EL (cell line): ENCODE measurements around the gene FAM117B.
A peak's percentile ranks its signal among the peaks of the same experiment; 100 is the strongest.
"Not testable (repeated sequence)": the region's sequence is repeated elsewhere in the genome, so short reads cannot be mapped to it uniquely, and the experiment has no call there.

Source experiments
- DNase-seq: peaks from one replicate; pipeline ENCODE4 v3.0.0-alpha.2; 2016

The FAM117B gene

GRCh38 chr2:202639231-202639630, 4.5 kb downstream of the FAM117B start:
- DNase-seq: no peak

GRCh38 chr2:202642567-202642966, 7.8 kb downstream of the FAM117B start:
- no peak for DNase-seq

- DNase-seq: no peak
Measured at GRCh38 chr2:202643012-202643858, 8.5 kb downstream of the FAM117B start.

GRCh38 chr2:202652119-202652518, 17.4 kb downstream of the FAM117B start:
- DNase-seq: no peak

GRCh38 chr2:202653890-202654289, 19.1 kb downstream of the FAM117B start:
- DNase-seq: no peak

GRCh38 chr2:202657876-202658275, 23.1 kb downstream of the FAM117B start:
- no peak for DNase-seq

- DNase-seq: no peak
Measured at GRCh38 chr2:202660796-202661195, 26.0 kb downstream of the FAM117B start.

- DNase-seq: no peak
Measured at GRCh38 chr2:202669841-202670240, 35.1 kb downstream of the FAM117B start.

- no peak for DNase-seq
Measured at GRCh38 chr2:202671317-202672035, 36.7 kb downstream of the FAM117B start.

GRCh38 chr2:202675097-202675496, 40.3 kb downstream of the FAM117B start:
- not testable (repeated sequence) for DNase-seq

- DNase-seq: no peak
Measured at GRCh38 chr2:202679980-202680379, 45.2 kb downstream of the FAM117B start.

- DNase-seq: no peak
Measured at GRCh38 chr2:202680512-202680911, 45.7 kb downstream of the FAM117B start.

- DNase-seq: no peak
Measured at GRCh38 chr2:202681688-202682205, 47.0 kb downstream of the FAM117B start.

GRCh38 chr2:202682274-202682673, 47.5 kb downstream of the FAM117B start:
- DNase-seq: no peak

- DNase-seq: peak; percentile 33
Measured at GRCh38 chr2:202687276-202687675, 52.5 kb downstream of the FAM117B start.

GRCh38 chr2:202689459-202689858, 54.7 kb downstream of the FAM117B start:
- DNase-seq: no peak

- no peak for DNase-seq
Measured at GRCh38 chr2:202689898-202690297, 55.1 kb downstream of the FAM117B start.

- no peak for DNase-seq
Measured at GRCh38 chr2:202690321-202690900, 55.6 kb downstream of the FAM117B start.

GRCh38 chr2:202693503-202693902, 58.7 kb downstream of the FAM117B start:
- no peak for DNase-seq

GRCh38 chr2:202695166-202695565, 60.4 kb downstream of the FAM117B start:
- no peak for DNase-seq

GRCh38 chr2:202700075-202700901, 65.5 kb downstream of the FAM117B start:
- DNase-seq: no peak

GRCh38 chr2:202703091-202703490, 68.3 kb downstream of the FAM117B start:
- DNase-seq: no peak

- no peak for DNase-seq
Measured at GRCh38 chr2:202704248-202704647, 69.5 kb downstream of the FAM117B start.
